CD1c-positive myeloid dendritic cell (primary cell): ENCODE measurements around the gene FCGBP.

ENCODE experiments used
- DNase-seq: peaks from one replicate; pipeline ENCODE4 v3.0.0-alpha.2; 2016; ENCODE audit errors: extremely low spot score

Gene FCGBP

GRCh38 chr19:39946532-39946931 is 12.1 kb upstream of the FCGBP start:
- no peak for DNase-seq

- no peak for DNase-seq
Observed at GRCh38 chr19:39943586-39943985, 9.2 kb upstream of the FCGBP start.

GRCh38 chr19:39942366-39942730 is 7.9 kb upstream of the FCGBP start:
- DNase-seq = no peak

- DNase-seq = peak; percentile 87
Observed at GRCh38 chr19:39941615-39942365, 7.4 kb upstream of the FCGBP start.

- DNase-seq = no peak
Observed at GRCh38 chr19:39941151-39941550, 6.7 kb upstream of the FCGBP start.

GRCh38 chr19:39940221-39940833 is 5.9 kb upstream of the FCGBP start:
- DNase-seq = no peak

GRCh38 chr19:39939556-39939955 is 5.1 kb upstream of the FCGBP start:
- no peak for DNase-seq

GRCh38 chr19:39937787-39938186 is 3.4 kb upstream of the FCGBP start:
- DNase-seq = peak; percentile 65

- peak; percentile 30 for DNase-seq
Observed at GRCh38 chr19:39937094-39937720, 2.8 kb upstream of the FCGBP start.

- DNase-seq = no peak
Observed at GRCh38 chr19:39936622-39937021, 2.2 kb upstream of the FCGBP start.

- DNase-seq = no peak
Observed at GRCh38 chr19:39936020-39936419, 1.6 kb upstream of the FCGBP start.

- DNase-seq = no peak
Observed at GRCh38 chr19:39935364-39935661, 879 bp upstream of the FCGBP start.

GRCh38 chr19:39929750-39930149 is 4.7 kb downstream of the FCGBP start:
- DNase-seq = no peak

GRCh38 chr19:39928357-39928725 is 6.1 kb downstream of the FCGBP start:
- no peak for DNase-seq

- no peak for DNase-seq
Observed at GRCh38 chr19:39927524-39928356, 6.7 kb downstream of the FCGBP start.

- DNase-seq = no peak
Observed at GRCh38 chr19:39927076-39927475, 7.4 kb downstream of the FCGBP start.

GRCh38 chr19:39926170-39926760 is 8.2 kb downstream of the FCGBP start:
- DNase-seq = no peak

- DNase-seq = no peak
Observed at GRCh38 chr19:39924952-39925351, 9.5 kb downstream of the FCGBP start.

- no peak for DNase-seq
Observed at GRCh38 chr19:39924389-39924788, 10.0 kb downstream of the FCGBP start.

GRCh38 chr19:39923862-39924261 is 10.6 kb downstream of the FCGBP start:
- no peak for DNase-seq

GRCh38 chr19:39919976-39920375 is 14.5 kb downstream of the FCGBP start:
- no peak for DNase-seq

GRCh38 chr19:39918183-39918651 is 16.2 kb downstream of the FCGBP start:
- DNase-seq = no peak
